DND-41 (cell line): ENCODE data around the gene EFHC1.

Experiments
- CTCF ChIP-seq: IDR thresholded peaks from 2 replicates; pipeline ENCODE4 v1.5.1; 2012; ENCODE audit warnings: borderline replicate concordance, low read length, moderate library complexity, mild to moderate bottlenecking; ENCODE audit not compliant: poor library complexity, severe bottlenecking; ENCODE audit errors: extremely low read depth
- EZH2 ChIP-seq: IDR thresholded peaks from 3 replicates; pipeline ENCODE4 v1.6.1; 2012; ENCODE audit warnings: borderline replicate concordance, low read depth, mild to moderate bottlenecking, moderate library complexity, low read length, inconsistent platforms; ENCODE audit not compliant: severe bottlenecking

- TF ChIP-seq CTCF (no peak), EZH2 (no peak)
These were observed 121.0 kb downstream of the EFHC1 start for GRCh38 chr6:52541135-52541534.
